Epithelial cell of esophagus (primary cell): Measurements from ENCODE around the gene PARD3.
A peak's percentile ranks its signal among the peaks of the same experiment; 100 is the strongest.

Experiments used
- DNase-seq: peaks from one replicate; pipeline ENCODE4 v3.0.0; 2010; ENCODE audit warnings: low read depth
- H3K4me3 ChIP-seq: 2 replicates; pipeline ENCODE4 v1.5.1; 2011; ENCODE audit warnings: mild to moderate bottlenecking, low read length, control low read depth
- TF ChIP-seq, protein P1 (sequence below): IDR thresholded peaks from 2 replicates; pipeline ENCODE4 v1.5.1; 2011; ENCODE audit warnings: low read depth, mild to moderate bottlenecking, low read length, control low read depth, inconsistent platforms; ENCODE audit not compliant: insufficient read depth; ENCODE audit errors: missing control alignments

PARD3 gene

DNA sequence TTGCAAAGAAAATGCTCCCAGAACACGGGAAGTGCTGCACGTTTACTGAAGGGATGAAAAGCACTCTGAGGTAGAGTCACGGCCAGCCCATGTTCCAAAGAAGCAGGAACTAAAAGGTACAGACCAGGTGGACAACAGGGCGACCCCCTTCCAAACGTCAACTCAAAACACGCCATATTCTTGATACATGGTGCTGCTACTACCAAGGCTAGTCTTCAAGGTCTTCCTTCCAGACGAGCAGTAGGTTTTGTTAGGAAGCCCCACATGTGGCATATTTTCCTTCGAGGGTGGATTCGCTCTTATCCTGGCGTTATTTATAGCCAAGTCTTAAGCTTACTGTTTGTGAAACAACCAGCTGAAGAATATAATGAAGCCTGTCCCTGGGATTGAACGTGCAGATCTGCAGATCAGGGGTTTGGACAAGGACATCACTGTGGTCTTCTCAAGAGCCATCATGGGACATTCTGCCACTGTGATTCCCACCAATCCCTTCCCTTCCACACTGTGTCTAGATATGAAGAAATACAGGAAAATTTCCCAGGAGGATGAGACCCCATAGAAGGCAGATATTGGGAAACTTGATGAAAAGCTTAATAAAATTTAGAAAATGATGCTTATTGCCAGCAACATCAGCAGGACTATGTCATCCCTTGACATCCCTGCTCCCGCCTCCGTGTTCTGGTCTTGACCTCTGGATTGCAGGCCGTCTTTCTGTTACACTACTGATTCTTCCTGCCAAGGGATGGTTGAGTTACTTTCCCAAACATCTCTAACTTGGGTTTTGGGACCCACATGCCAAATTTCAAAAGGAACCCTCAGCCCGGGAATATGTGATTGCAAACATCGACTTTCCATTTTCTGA lies 734.4 kb downstream of the PARD3 start:
- no peak overlapping the region for H3K4me3 ChIP-seq
- TF ChIP-seq, protein P1, sequence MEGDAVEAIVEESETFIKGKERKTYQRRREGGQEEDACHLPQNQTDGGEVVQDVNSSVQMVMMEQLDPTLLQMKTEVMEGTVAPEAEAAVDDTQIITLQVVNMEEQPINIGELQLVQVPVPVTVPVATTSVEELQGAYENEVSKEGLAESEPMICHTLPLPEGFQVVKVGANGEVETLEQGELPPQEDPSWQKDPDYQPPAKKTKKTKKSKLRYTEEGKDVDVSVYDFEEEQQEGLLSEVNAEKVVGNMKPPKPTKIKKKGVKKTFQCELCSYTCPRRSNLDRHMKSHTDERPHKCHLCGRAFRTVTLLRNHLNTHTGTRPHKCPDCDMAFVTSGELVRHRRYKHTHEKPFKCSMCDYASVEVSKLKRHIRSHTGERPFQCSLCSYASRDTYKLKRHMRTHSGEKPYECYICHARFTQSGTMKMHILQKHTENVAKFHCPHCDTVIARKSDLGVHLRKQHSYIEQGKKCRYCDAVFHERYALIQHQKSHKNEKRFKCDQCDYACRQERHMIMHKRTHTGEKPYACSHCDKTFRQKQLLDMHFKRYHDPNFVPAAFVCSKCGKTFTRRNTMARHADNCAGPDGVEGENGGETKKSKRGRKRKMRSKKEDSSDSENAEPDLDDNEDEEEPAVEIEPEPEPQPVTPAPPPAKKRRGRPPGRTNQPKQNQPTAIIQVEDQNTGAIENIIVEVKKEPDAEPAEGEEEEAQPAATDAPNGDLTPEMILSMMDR = no peak
- no peak for DNase-seq

DNA sequence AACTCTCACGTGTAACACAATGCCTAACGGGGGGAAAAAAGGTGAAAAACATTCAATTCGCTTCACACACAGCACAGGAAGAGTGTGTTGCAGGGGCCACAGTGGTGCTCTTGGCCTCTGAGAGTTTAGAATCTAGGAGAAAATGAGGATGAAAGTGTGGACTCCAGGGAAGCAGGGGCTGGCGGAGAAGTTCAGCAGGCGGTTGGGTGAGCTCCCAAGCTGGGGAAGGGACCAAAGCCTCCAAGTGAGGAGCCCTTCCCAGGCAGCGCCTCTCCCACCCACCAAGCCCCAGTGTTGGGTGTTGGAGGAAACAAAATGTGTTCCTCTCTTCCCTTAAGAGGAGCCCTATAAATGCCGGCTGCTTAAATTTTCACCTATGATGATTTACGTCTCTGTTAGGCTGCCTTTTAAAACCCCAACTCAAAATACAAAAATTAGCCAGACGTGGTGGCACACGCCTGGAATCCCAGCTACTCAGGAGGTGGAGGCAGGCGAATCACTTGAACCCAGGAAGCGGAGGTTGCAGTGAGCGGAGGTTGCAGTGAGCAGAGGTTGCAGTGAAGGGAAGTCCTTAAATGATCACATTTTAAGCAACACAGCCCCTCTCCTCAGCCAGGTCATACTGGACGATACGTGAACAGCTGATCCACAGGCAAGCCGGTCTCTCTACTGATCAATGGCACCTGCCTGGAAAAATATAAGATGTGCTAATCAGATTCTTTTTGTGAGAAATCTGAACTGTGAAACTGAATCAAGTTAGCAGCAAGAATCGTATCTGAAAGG lies 735.2 kb downstream of the PARD3 start:
- DNase-seq = no peak
- TF ChIP-seq, protein P1 = no peak
- no peak overlapping the region for H3K4me3 ChIP-seq

DNA sequence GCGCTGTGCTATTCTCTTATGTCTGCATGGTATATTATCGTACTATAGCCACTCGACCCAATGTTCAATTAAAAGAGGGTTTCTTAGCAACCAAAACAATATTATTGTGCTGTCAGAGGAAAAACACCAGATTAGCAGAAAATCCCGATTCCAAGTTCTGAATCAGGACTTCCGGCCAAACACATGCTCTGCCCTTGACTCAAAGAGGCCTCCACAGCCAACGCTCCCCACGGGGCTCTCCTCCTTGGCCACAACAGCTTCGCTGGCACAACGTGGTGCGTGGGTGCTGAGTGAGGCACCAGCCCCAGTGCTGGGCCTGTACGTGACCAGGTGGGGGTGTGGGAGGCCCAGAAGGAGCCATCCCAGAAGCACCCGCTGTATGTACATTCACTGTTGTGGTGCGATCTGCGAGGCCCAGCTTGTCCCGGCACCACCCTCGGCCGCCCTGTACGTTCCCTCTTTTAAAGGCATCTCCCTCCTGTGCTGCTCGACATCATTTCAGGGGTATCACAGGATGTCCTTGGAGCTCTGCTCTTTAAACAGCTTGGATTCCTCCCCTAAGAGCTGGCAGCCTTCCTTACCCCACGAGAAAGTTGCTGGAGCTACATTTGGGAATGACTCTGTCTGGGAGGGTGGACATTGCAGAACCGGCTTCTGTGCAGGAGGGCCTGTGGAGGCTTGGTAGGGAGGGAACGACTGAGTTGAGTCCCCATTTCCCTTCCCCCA lies 736.2 kb downstream of the PARD3 start:
- TF ChIP-seq, protein P1 = no peak
- DNase-seq = no peak
- no peak overlapping the region for H3K4me3 ChIP-seq

DNA sequence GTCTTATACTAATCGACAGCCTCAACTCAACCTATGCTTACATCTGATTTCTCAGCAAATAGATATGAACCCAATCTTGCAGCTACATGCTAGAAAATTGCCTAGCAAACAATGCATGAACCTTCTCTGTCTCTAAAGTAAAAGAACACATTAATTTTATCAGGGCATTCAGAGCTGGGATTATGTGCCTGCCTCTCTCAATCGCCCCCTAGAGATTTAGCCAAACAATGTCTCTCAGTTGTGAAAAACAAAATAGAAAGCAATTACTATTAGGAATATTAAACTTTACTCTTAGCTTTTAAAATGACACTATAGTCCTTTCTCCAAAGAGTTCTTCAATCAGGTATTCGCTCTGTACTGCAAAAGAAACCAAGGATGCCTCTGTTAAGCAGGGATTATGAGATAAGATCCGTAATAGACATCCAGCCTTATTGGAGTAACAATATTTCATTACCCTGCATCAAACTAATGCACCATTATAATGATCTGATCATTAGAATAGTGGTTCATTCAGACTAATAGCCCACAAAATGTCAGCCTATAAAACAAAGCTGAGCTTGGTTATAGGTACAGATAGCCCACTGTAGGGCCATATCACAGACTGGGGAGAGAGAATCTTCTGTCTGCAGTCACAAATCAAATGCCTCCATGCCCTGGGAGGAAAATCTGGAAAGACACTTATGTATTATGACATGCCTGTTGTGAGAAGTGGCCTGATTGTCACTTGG lies 736.9 kb downstream of the PARD3 start:
- TF ChIP-seq, protein P1 = peak; percentile 25
- no peak overlapping the region for H3K4me3 ChIP-seq
- no peak for DNase-seq

DNA sequence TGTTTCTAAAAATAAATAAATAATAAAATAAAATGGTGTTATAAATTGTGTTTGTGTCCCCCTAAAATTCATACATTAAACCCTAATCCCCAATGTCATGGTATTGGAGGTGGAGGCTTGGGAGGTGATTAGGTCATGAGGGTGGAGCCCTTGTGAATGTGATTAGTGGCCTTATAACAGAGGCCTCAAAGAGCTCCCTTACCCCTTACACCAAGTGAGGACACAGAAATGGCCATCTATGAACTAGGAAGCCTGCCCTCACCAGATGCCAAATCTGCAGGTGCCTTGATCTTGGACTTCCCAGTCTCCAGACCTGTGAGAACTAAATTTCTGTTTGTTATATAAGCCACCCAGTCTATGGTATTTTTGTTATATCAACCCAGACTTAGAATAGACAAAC lies 738.7 kb downstream of the PARD3 start:
- H3K4me3 ChIP-seq = no peak overlapping the region
- TF ChIP-seq, protein P1 = no peak

DNA sequence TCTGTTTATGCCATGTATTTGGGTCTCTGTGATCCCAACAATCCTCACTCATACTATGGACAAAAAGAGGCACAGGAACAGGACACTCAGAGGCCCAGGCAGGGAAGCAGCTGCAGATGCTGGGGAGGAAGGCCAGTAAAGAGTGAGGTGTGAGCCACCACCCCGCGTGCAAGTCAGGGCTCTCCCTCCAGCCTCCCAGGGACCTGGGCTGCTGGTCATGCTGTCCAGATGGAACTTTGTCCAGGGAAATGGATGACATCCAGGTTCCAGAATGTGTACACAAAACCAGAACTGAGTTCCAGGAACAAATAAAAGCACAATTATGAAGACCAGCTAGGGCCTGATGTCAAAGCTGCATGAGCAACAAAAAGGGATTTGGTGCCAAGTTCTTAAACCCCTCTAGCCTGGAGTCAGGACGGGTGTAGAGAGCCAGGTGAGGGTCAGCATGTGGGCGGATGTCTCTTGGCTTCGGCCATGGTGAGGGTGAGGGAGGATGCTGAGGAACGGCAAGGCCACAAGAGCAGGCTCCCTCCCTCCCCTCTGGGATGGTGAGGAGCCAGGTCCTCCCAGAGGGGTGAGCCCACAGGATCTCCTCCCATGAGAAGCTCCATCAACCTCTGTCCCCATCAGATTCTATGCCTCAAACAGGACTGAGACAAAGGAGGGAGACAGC lies 739.7 kb downstream of the PARD3 start:
- no peak for DNase-seq
- H3K4me3 ChIP-seq = no peak overlapping the region
- TF ChIP-seq, protein P1 = no peak

More for the DNA sequence above, 738.7 kb downstream of the PARD3 start:
- DNase-seq = no peak
